ENCODE data around the gene RASA3. TPM values are rescaled to one million over a fixed set of nuclear protein-coding genes. Genes with fewer than 3 reads are reported as not detected.

The RASA3 gene
- total RNA-seq, 1 donor from 2014 or later, result 2.6 TPM

DNA sequence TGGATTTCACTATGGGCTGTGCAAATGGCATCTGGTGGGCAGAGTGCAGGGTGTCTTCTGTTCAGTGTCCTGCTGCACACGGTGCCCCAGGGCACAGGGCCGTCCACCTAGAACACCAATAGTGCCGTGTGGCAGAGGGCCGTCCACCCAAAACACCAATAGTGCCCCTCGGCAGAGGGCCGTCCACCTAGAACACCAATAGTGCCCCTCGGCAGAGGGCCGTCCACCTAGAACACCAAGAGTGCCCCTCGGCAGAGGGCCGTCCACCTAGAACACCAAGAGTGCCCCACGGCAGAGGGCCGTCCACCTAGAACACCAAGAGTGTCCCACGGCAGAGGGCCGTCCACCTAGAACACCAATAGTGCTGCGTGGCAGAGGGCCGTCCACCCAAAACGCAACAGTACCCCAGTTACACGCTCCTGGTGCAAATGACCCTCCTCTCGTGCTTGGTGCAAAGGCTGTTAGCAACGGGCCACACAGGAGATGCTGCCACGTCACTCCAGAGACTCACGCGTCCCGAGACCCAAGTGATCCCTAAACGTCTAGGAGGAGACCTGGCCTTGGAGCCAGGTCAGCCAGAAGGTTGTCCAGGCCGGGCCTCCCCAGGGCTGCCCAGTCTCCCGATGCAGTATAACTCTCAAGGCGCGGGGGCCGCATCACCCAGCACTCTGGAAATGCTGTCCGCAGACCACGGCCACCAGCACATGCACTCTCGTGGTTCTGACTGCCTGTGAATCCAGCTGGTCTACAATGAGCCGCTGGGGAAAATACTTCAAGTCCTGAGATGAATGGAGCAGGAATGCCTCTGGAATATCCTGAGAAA, 51.5 kb downstream of the RASA3 start:
- no peaks in the 10 kb centered on the region for H3K36me3 ChIP-seq (ENCODE audit: control insufficient read depth, insufficient read depth, low read length)

DNA sequence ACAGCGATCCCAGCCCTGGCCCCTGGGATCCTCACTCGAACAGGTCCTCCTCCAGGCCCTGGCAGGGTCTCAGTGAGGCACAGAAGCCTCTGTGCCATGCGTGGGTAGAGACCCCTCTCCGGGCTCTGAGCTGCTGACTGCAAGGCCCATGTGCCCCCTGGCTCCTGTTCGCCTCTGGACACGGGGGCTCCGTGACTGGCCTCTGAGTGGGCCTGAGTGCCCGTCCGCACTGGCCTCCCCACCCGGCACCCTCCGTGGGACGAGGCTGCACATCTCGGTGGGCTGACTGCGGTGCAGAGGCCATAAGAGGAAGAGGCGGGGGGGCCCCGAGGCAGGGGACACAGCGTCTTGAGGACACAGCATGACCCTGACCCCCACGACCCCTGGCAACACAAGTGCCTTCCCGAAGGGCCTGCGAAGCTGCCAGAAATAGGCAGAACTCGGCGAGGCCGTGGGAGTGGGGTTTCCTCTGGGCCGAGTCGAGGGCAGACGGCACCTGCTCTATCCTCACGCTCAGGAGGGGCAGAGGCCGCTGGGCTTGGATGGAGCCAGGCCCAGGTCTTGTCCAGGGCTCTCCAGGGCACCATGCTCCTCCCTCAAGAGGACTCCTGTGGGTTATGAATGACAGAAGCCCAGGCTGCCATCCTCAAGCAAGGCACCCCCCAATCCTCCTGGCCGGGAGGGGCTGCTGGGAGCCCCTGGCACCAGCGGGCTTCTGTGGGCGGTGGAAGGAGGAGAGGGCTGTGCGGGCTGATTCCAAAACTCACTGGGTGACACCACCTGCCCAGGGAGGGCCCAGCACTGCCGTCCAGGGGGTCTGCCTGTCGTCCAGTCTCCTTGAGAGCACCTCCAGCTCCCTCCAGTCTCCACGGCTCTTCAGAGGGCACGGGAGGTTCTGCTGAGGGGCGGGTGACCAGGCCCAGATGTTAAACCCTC, 52.6 kb downstream of the RASA3 start:
- TF ChIP-seq, protein P1, sequence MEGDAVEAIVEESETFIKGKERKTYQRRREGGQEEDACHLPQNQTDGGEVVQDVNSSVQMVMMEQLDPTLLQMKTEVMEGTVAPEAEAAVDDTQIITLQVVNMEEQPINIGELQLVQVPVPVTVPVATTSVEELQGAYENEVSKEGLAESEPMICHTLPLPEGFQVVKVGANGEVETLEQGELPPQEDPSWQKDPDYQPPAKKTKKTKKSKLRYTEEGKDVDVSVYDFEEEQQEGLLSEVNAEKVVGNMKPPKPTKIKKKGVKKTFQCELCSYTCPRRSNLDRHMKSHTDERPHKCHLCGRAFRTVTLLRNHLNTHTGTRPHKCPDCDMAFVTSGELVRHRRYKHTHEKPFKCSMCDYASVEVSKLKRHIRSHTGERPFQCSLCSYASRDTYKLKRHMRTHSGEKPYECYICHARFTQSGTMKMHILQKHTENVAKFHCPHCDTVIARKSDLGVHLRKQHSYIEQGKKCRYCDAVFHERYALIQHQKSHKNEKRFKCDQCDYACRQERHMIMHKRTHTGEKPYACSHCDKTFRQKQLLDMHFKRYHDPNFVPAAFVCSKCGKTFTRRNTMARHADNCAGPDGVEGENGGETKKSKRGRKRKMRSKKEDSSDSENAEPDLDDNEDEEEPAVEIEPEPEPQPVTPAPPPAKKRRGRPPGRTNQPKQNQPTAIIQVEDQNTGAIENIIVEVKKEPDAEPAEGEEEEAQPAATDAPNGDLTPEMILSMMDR (IDR thresholded peaks at IDR 0.05; ENCODE audit: insufficient read depth, low read length, severe bottlenecking), result no peak
- FAIRE-seq (no peak), DNase-seq (ENCODE audit: low read depth) (no peak)
- no peaks in the 10 kb centered on the region for H3K36me3 ChIP-seq (ENCODE audit: control insufficient read depth, insufficient read depth, low read length)
- H3K4me3 ChIP-seq (ENCODE audit: low read depth, low read length), result no peak overlapping the region
- H3K27me3 ChIP-seq (ENCODE audit: control insufficient read depth, insufficient read depth, low read length), result no peaks in the 10 kb centered on the region

More for the DNA sequence above, 51.5 kb downstream of the RASA3 start:
- H3K4me3 ChIP-seq (ENCODE audit: low read depth, low read length), result no peak overlapping the region
- H3K27me3 ChIP-seq (ENCODE audit: control insufficient read depth, insufficient read depth, low read length), result no peaks in the 10 kb centered on the region
- TF ChIP-seq, protein P1 (IDR thresholded peaks at IDR 0.05; ENCODE audit: insufficient read depth, low read length, severe bottlenecking), result no peak
- DNase-seq (ENCODE audit: low read depth), result no peak
- peak; percentile 98 for FAIRE-seq

DNA sequence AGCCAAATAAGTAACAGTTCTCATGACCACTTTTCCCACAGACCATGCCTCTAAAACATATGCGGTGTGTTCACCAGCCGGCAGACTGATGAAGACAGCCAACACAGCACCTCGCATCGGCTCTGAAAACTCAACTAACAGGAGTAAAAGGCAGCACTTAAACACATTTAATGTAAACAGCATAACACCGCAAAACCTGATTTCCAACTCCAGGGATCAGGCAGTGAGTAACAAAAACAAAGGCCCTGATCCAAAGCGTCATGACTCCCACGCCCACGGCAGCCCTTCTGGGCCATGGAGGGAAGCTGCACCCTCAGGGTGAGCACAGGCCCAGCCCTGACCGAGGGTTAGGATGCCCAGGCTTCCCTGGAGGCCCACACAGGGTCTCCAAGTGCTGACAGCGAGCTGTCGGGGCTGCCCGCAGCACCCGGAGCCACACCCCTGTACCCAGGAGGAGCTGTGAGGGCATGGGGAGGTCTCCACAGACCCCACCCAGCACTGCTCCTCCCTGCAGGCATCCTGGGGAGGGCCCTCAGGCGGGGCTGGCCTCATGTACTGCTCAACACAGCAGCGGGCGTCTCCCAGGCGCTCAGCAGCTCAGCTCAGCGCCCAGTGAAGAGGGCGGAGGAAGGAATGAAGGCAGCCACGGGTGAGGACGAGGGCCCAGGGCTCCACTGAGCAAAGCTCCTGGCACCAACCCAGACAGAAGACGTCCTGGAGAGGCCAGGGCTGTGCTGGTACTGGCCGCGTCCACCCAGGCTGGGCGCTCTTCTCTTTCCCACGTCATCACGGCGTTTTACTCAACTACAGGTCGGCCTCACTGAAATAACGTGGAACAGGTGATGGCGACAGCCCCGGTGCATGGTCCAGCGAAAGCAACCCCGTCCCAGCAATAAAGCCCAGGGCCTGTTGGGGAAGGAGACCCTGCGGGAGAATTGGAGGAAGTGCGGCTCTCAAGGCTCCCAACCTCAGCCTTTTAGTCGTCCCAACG, 53.7 kb downstream of the RASA3 start:
- FAIRE-seq (peak; percentile 82), DNase-seq (ENCODE audit: low read depth) (peak; percentile 87)
- TF ChIP-seq, protein P1 (IDR thresholded peaks at IDR 0.05; ENCODE audit: insufficient read depth, low read length, severe bottlenecking), result no peak
- Histone ChIP-seq H3K4me3 (ENCODE audit: low read depth, low read length) (no peak overlapping the region), H3K27me3 (ENCODE audit: control insufficient read depth, insufficient read depth, low read length) (no peaks in the 10 kb centered on the region), H3K36me3 (ENCODE audit: control insufficient read depth, insufficient read depth, low read length) (no peaks in the 10 kb centered on the region)

DNA sequence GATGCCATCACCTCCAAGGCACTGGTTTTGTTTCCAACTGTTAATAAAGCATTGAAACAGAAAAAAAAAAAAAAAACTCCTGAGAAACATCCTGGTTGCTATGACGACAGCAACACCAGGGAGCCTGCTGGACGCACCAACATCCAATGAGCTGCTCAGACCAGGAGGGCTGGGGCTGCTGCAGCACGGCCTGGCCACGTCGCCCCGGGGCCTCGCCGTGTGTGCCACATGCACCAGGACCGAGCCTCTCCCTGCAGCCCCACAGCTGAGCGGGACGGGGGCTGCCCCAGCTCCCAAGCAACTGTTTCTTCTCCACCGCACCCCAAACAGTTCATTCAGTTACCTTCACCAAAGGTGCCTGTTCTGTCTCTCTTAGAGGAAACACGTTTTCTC, 54.5 kb downstream of the RASA3 start:
- no peak for DNase-seq (ENCODE audit: low read depth)
- TF ChIP-seq, protein P1 (IDR thresholded peaks at IDR 0.05; ENCODE audit: insufficient read depth, low read length, severe bottlenecking), result no peak
- H3K4me3 ChIP-seq (ENCODE audit: low read depth, low read length), result no peak overlapping the region
- H3K36me3 ChIP-seq (ENCODE audit: control insufficient read depth, insufficient read depth, low read length), result no peaks in the 10 kb centered on the region
- no peak for FAIRE-seq
- no peaks in the 10 kb centered on the region for H3K27me3 ChIP-seq (ENCODE audit: control insufficient read depth, insufficient read depth, low read length)

Data from bronchial epithelial cell (primary cell).